Measurements from ENCODE around the gene DOK5. TPM values are rescaled to one million over a fixed set of nuclear protein-coding genes. Genes with fewer than 3 reads are reported as not detected.

The DOK5 gene
- polyA plus RNA-seq, 1 of the 3 experiments (the other 2 are of a cell fraction): 12.4 TPM

DNA sequence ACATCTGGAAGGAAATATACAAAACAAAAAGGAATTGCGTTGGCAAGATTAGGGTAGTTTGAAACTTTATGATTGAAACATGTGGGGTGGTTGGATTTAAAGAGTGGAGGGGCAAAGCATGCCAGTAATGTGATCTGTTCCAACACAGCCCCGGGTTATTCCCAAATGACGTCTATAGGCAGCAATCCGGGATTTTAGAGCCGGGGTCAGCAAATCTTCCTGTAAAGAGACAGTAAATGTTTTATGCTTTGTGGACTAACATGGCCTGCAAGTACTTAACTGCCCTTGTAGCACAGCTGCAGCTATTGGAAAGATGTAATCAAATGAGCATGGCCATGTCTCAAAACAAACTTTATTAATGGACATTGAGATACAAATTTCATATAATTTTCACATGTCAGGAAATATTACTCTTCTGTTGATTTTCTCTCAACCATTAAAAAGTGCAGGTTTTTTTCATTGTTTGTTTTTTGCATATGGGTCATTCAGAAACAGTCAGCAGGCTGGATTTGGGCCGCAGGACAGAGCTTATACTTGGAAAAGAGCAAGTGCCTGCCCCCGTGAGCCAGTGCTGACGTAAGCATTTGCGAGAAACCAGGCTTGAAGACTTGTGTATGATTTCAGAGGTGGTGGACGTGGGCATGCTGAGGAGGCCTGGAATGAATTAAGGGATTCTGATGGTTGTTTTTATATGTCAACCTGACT, 136.5 kb downstream of the DOK5 start:
- H3K4me1 ChIP-seq (ENCODE audit: control insufficient read depth in 1 of 2, insufficient read depth in 2 of 2, low read depth in 1 of 2, low read length in 1 of 2): no peaks in the 10 kb centered on the region
- H3K9ac ChIP-seq: no peak overlapping the region
- H3K4me3 ChIP-seq (ENCODE audit: low read depth in 2 of 2, low read length in 1 of 2): no peak overlapping the region
- H3K4me2 ChIP-seq: no peak overlapping the region
- H2AFZ ChIP-seq (ENCODE audit: low read depth): no peak overlapping the region
- no peaks in the 10 kb centered on the region for H3K79me2 ChIP-seq (ENCODE audit: insufficient read depth)
- no peaks in the 10 kb centered on the region for H3F3A ChIP-seq (replicated peaks; ENCODE audit: insufficient read depth)
- TF ChIP-seq, protein P1, sequence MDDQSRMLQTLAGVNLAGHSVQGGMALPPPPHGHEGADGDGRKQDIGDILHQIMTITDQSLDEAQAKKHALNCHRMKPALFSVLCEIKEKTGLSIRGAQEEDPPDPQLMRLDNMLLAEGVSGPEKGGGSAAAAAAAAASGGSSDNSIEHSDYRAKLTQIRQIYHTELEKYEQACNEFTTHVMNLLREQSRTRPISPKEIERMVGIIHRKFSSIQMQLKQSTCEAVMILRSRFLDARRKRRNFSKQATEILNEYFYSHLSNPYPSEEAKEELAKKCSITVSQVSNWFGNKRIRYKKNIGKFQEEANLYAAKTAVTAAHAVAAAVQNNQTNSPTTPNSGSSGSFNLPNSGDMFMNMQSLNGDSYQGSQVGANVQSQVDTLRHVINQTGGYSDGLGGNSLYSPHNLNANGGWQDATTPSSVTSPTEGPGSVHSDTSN (IDR thresholded peaks at IDR 0.05): no peak
- TF ChIP-seq EZH2phosphoT487 (IDR thresholded peaks at IDR 0.05; ENCODE audit: borderline replicate concordance, low read depth): no peak
- no peak for TF ChIP-seq GABPA (IDR thresholded peaks at IDR 0.05; ENCODE audit: low read depth)
- TF ChIP-seq, protein P2, sequence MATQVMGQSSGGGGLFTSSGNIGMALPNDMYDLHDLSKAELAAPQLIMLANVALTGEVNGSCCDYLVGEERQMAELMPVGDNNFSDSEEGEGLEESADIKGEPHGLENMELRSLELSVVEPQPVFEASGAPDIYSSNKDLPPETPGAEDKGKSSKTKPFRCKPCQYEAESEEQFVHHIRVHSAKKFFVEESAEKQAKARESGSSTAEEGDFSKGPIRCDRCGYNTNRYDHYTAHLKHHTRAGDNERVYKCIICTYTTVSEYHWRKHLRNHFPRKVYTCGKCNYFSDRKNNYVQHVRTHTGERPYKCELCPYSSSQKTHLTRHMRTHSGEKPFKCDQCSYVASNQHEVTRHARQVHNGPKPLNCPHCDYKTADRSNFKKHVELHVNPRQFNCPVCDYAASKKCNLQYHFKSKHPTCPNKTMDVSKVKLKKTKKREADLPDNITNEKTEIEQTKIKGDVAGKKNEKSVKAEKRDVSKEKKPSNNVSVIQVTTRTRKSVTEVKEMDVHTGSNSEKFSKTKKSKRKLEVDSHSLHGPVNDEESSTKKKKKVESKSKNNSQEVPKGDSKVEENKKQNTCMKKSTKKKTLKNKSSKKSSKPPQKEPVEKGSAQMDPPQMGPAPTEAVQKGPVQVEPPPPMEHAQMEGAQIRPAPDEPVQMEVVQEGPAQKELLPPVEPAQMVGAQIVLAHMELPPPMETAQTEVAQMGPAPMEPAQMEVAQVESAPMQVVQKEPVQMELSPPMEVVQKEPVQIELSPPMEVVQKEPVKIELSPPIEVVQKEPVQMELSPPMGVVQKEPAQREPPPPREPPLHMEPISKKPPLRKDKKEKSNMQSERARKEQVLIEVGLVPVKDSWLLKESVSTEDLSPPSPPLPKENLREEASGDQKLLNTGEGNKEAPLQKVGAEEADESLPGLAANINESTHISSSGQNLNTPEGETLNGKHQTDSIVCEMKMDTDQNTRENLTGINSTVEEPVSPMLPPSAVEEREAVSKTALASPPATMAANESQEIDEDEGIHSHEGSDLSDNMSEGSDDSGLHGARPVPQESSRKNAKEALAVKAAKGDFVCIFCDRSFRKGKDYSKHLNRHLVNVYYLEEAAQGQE (IDR thresholded peaks at IDR 0.05; ENCODE audit: low read depth, low read length): no peak
- no peak for TF ChIP-seq MXI1 (IDR thresholded peaks at IDR 0.05; ENCODE audit: low read depth, low read length)
- no peak for TF ChIP-seq NFIC (IDR thresholded peaks at IDR 0.05; ENCODE audit: borderline replicate concordance)
- TF ChIP-seq SMC3 (IDR thresholded peaks at IDR 0.05; ENCODE audit: low read depth, low read length): no peak
- no peak for TF ChIP-seq NRF1 (IDR thresholded peaks at IDR 0.05; ENCODE audit: low read depth, low read length)
- no peak for TF ChIP-seq MEF2A (IDR thresholded peaks at IDR 0.05; ENCODE audit: borderline replicate concordance, low read depth)
- TF ChIP-seq, protein P3, sequence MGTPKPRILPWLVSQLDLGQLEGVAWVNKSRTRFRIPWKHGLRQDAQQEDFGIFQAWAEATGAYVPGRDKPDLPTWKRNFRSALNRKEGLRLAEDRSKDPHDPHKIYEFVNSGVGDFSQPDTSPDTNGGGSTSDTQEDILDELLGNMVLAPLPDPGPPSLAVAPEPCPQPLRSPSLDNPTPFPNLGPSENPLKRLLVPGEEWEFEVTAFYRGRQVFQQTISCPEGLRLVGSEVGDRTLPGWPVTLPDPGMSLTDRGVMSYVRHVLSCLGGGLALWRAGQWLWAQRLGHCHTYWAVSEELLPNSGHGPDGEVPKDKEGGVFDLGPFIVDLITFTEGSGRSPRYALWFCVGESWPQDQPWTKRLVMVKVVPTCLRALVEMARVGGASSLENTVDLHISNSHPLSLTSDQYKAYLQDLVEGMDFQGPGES (IDR thresholded peaks at IDR 0.05; ENCODE audit: low read depth, low read length): no peak
- no peak for TF ChIP-seq FOXJ3 (CRISPR knock-in tag; IDR thresholded peaks at IDR 0.05)
- TF ChIP-seq TEAD4 (IDR thresholded peaks at IDR 0.05; ENCODE audit: borderline replicate concordance, insufficient read depth): no peak
- TF ChIP-seq ELF1 (IDR thresholded peaks at IDR 0.05): no peak
- TF ChIP-seq, protein P4, sequence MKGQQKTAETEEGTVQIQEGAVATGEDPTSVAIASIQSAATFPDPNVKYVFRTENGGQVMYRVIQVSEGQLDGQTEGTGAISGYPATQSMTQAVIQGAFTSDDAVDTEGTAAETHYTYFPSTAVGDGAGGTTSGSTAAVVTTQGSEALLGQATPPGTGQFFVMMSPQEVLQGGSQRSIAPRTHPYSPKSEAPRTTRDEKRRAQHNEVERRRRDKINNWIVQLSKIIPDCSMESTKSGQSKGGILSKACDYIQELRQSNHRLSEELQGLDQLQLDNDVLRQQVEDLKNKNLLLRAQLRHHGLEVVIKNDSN (IDR thresholded peaks at IDR 0.05; ENCODE audit: borderline replicate concordance, low read depth): no peak
- TF ChIP-seq, protein P5, sequence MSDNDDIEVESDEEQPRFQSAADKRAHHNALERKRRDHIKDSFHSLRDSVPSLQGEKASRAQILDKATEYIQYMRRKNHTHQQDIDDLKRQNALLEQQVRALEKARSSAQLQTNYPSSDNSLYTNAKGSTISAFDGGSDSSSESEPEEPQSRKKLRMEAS (IDR thresholded peaks at IDR 0.05; ENCODE audit: low read depth): no peak
- no peak for TF ChIP-seq RFX5 (IDR thresholded peaks at IDR 0.05; ENCODE audit: low read length)
- no peak for TF ChIP-seq JUND (IDR thresholded peaks at IDR 0.05)
- TF ChIP-seq RXRA (IDR thresholded peaks at IDR 0.05; ENCODE audit: borderline replicate concordance, low read depth): no peak
- no peak for TF ChIP-seq EP300 (IDR thresholded peaks at IDR 0.05; ENCODE audit: borderline replicate concordance in 1 of 2, low read depth in 1 of 2, low read length in 1 of 2)
- H3K36me3 ChIP-seq (replicated peaks in 1 of 2; ENCODE audit: control insufficient read depth in 1 of 2, insufficient read depth in 2 of 2, low read length in 1 of 2): peaks cover 0 to 7% of the 10 kb centered on the region in 2 experiments
- H4K20me1 ChIP-seq (ENCODE audit: insufficient read depth): no peaks in the 10 kb centered on the region
- H3K27me3 ChIP-seq (ENCODE audit: insufficient read depth): no peaks in the 10 kb centered on the region
- no peaks in the 10 kb centered on the region for H3K9me2 ChIP-seq
- DNase-seq: no peak
- no peaks in the 10 kb centered on the region for H3K9me3 ChIP-seq
- ChIA-PET POLR2A (no interaction called here), CTCF (no interaction called here)
- 27% methylated on average over 10 of the region's 10 CpGs for WGBS (ENCODE audit: low lambda C conversion rate)
- no peak overlapping the region for H3K27ac ChIP-seq (ENCODE audit: low read depth in 2 of 2, low read length in 1 of 2)
